Measurements from ENCODE around the gene STAU1.

- TF ChIP-seq EZH2 (IDR thresholded peaks at IDR 0.05; ENCODE audit: insufficient read depth, poor library complexity, severe bottlenecking), result no peak
- no peak for TF ChIP-seq EZH2phosphoT487 (IDR thresholded peaks at IDR 0.05; ENCODE audit: insufficient read depth, low read depth)
These were observed 27.1 kb upstream of the STAU1 start for GRCh38 chr20:49215232-49215631.

Measured in GM23248 (cell line).